ENCODE results near the gene SULT2B1.

Gene SULT2B1

GRCh38 chr19:48578891-48579290, 26.9 kb downstream of the SULT2B1 start:
- no peaks in the 10 kb centered on the region for H3K9me3 ChIP-seq (ENCODE audit: control insufficient read depth, insufficient read depth, low read length)
- no peaks in the 10 kb centered on the region for H3K4me1 ChIP-seq (ENCODE audit: control insufficient read depth, insufficient read depth, low read length)
- no peaks in the 10 kb centered on the region for H3K36me3 ChIP-seq (ENCODE audit: control insufficient read depth, insufficient read depth, low read length)
- no peak overlapping the region for H3K27ac ChIP-seq (ENCODE audit: low read length)
- WGBS (ENCODE audit: insufficient coverage, insufficient read length) = no CpG with 5 or more reads among the region's 3 CpGs
- no peaks in the 10 kb centered on the region for H3K27me3 ChIP-seq (ENCODE audit: control insufficient read depth, insufficient read depth, low read length)
- no peak overlapping the region for H3K4me3 ChIP-seq (ENCODE audit: low read length)
- no peak for DNase-seq (ENCODE audit: low read depth, low spot score)

GRCh38 chr19:48582168-48582567, 30.2 kb downstream of the SULT2B1 start:
- Histone ChIP-seq H3K4me1 (ENCODE audit: control insufficient read depth, insufficient read depth, low read length) (no peaks in the 10 kb centered on the region), H3K27ac (ENCODE audit: low read length) (no peak overlapping the region), H3K9me3 (ENCODE audit: control insufficient read depth, insufficient read depth, low read length) (no peaks in the 10 kb centered on the region), H3K27me3 (ENCODE audit: control insufficient read depth, insufficient read depth, low read length) (no peaks in the 10 kb centered on the region), H3K36me3 (ENCODE audit: control insufficient read depth, insufficient read depth, low read length) (no peaks in the 10 kb centered on the region), H3K4me3 (ENCODE audit: low read length) (no peak overlapping the region)
- no CpG with 5 or more reads among the region's 2 CpGs for WGBS (ENCODE audit: insufficient coverage, insufficient read length)
- no peak for DNase-seq (ENCODE audit: low read depth, low spot score)

GRCh38 chr19:48587387-48587786, 35.4 kb downstream of the SULT2B1 start:
- H3K4me3 ChIP-seq (ENCODE audit: low read length) = no peak overlapping the region
- no peaks in the 10 kb centered on the region for H3K4me1 ChIP-seq (ENCODE audit: control insufficient read depth, insufficient read depth, low read length)
- no peaks in the 10 kb centered on the region for H3K9me3 ChIP-seq (ENCODE audit: control insufficient read depth, insufficient read depth, low read length)
- H3K27me3 ChIP-seq (ENCODE audit: control insufficient read depth, insufficient read depth, low read length) = no peaks in the 10 kb centered on the region
- no CpG with 5 or more reads among the region's 3 CpGs for WGBS (ENCODE audit: insufficient coverage, insufficient read length)
- no peaks in the 10 kb centered on the region for H3K36me3 ChIP-seq (ENCODE audit: control insufficient read depth, insufficient read depth, low read length)
- H3K27ac ChIP-seq (ENCODE audit: low read length) = no peak overlapping the region
- DNase-seq (ENCODE audit: low read depth, low spot score) = no peak

- WGBS (ENCODE audit: insufficient coverage, insufficient read length) = no CpG with 5 or more reads among the region's 36 CpGs
- no peak overlapping the region for H3K27ac ChIP-seq (ENCODE audit: low read length)
- no peaks in the 10 kb centered on the region for H3K9me3 ChIP-seq (ENCODE audit: control insufficient read depth, insufficient read depth, low read length)
- no peaks in the 10 kb centered on the region for H3K27me3 ChIP-seq (ENCODE audit: control insufficient read depth, insufficient read depth, low read length)
- DNase-seq (ENCODE audit: low read depth, low spot score) = peak; percentile 81
- no peaks in the 10 kb centered on the region for H3K36me3 ChIP-seq (ENCODE audit: control insufficient read depth, insufficient read depth, low read length)
- no peaks in the 10 kb centered on the region for H3K4me1 ChIP-seq (ENCODE audit: control insufficient read depth, insufficient read depth, low read length)
- H3K4me3 ChIP-seq (ENCODE audit: low read length) = peak overlapping the region; percentile 20; the same call in 1 of the 2 replicates
Measured at GRCh38 chr19:48588670-48589401, 36.9 kb downstream of the SULT2B1 start.

- Histone ChIP-seq H3K9me3 (ENCODE audit: control insufficient read depth, insufficient read depth, low read length) (no peaks in the 10 kb centered on the region), H3K36me3 (ENCODE audit: control insufficient read depth, insufficient read depth, low read length) (no peaks in the 10 kb centered on the region), H3K4me1 (ENCODE audit: control insufficient read depth, insufficient read depth, low read length) (no peaks in the 10 kb centered on the region), H3K27ac (ENCODE audit: low read length) (no peak overlapping the region), H3K4me3 (ENCODE audit: low read length) (no peak overlapping the region), H3K27me3 (ENCODE audit: control insufficient read depth, insufficient read depth, low read length) (no peaks in the 10 kb centered on the region)
- DNase-seq (ENCODE audit: low read depth, low spot score) = no peak
- no CpG with 5 or more reads among the region's 5 CpGs for WGBS (ENCODE audit: insufficient coverage, insufficient read length)
Measured at GRCh38 chr19:48591021-48591420, 39.0 kb downstream of the SULT2B1 start.

- WGBS (ENCODE audit: insufficient coverage, insufficient read length) = no CpG with 5 or more reads among the region's 9 CpGs
- no peaks in the 10 kb centered on the region for H3K36me3 ChIP-seq (ENCODE audit: control insufficient read depth, insufficient read depth, low read length)
- no peaks in the 10 kb centered on the region for H3K9me3 ChIP-seq (ENCODE audit: control insufficient read depth, insufficient read depth, low read length)
- H3K4me1 ChIP-seq (ENCODE audit: control insufficient read depth, insufficient read depth, low read length) = no peaks in the 10 kb centered on the region
- H3K27ac ChIP-seq (ENCODE audit: low read length) = no peak overlapping the region
- no peak overlapping the region for H3K4me3 ChIP-seq (ENCODE audit: low read length)
- DNase-seq (ENCODE audit: low read depth, low spot score) = no peak
- H3K27me3 ChIP-seq (ENCODE audit: control insufficient read depth, insufficient read depth, low read length) = no peaks in the 10 kb centered on the region
Measured at GRCh38 chr19:48595171-48595570, 43.2 kb downstream of the SULT2B1 start.

- H3K9me3 ChIP-seq (ENCODE audit: control insufficient read depth, insufficient read depth, low read length) = no peaks in the 10 kb centered on the region
- H3K27me3 ChIP-seq (ENCODE audit: control insufficient read depth, insufficient read depth, low read length) = no peaks in the 10 kb centered on the region
- H3K4me3 ChIP-seq (ENCODE audit: low read length) = no peak overlapping the region
- DNase-seq (ENCODE audit: low read depth, low spot score) = no peak
- no peak overlapping the region for H3K27ac ChIP-seq (ENCODE audit: low read length)
- H3K36me3 ChIP-seq (ENCODE audit: control insufficient read depth, insufficient read depth, low read length) = no peaks in the 10 kb centered on the region
- WGBS (ENCODE audit: insufficient coverage, insufficient read length) = no CpG with 5 or more reads among the region's 6 CpGs
- no peaks in the 10 kb centered on the region for H3K4me1 ChIP-seq (ENCODE audit: control insufficient read depth, insufficient read depth, low read length)
Measured at GRCh38 chr19:48595833-48596232, 43.9 kb downstream of the SULT2B1 start.

- WGBS (ENCODE audit: insufficient coverage, insufficient read length) = no CpG with 5 or more reads among the region's 4 CpGs
- H3K4me3 ChIP-seq (ENCODE audit: low read length) = no peak overlapping the region
- DNase-seq (ENCODE audit: low read depth, low spot score) = no peak
- no peaks in the 10 kb centered on the region for H3K36me3 ChIP-seq (ENCODE audit: control insufficient read depth, insufficient read depth, low read length)
- no peaks in the 10 kb centered on the region for H3K9me3 ChIP-seq (ENCODE audit: control insufficient read depth, insufficient read depth, low read length)
- no peaks in the 10 kb centered on the region for H3K27me3 ChIP-seq (ENCODE audit: control insufficient read depth, insufficient read depth, low read length)
- H3K27ac ChIP-seq (ENCODE audit: low read length) = no peak overlapping the region
- H3K4me1 ChIP-seq (ENCODE audit: control insufficient read depth, insufficient read depth, low read length) = no peaks in the 10 kb centered on the region
Measured at GRCh38 chr19:48596237-48596636, 44.3 kb downstream of the SULT2B1 start.

- no peak for DNase-seq (ENCODE audit: low read depth, low spot score)
- no CpG with 5 or more reads among the region's 39 CpGs for WGBS (ENCODE audit: insufficient coverage, insufficient read length)
- H3K36me3 ChIP-seq (ENCODE audit: control insufficient read depth, insufficient read depth, low read length) = no peaks in the 10 kb centered on the region
- H3K4me1 ChIP-seq (ENCODE audit: control insufficient read depth, insufficient read depth, low read length) = no peaks in the 10 kb centered on the region
- no peaks in the 10 kb centered on the region for H3K9me3 ChIP-seq (ENCODE audit: control insufficient read depth, insufficient read depth, low read length)
- H3K27ac ChIP-seq (ENCODE audit: low read length) = no peak overlapping the region
- no peaks in the 10 kb centered on the region for H3K27me3 ChIP-seq (ENCODE audit: control insufficient read depth, insufficient read depth, low read length)
- no peak overlapping the region for H3K4me3 ChIP-seq (ENCODE audit: low read length)
Measured at GRCh38 chr19:48596679-48597465, 44.9 kb downstream of the SULT2B1 start.

GRCh38 chr19:48598996-48599700, 47.2 kb downstream of the SULT2B1 start:
- WGBS (ENCODE audit: insufficient coverage, insufficient read length) = no CpG with 5 or more reads among the region's 30 CpGs
- no peak overlapping the region for H3K27ac ChIP-seq (ENCODE audit: low read length)
- no peaks in the 10 kb centered on the region for H3K9me3 ChIP-seq (ENCODE audit: control insufficient read depth, insufficient read depth, low read length)
- no peaks in the 10 kb centered on the region for H3K4me1 ChIP-seq (ENCODE audit: control insufficient read depth, insufficient read depth, low read length)
- H3K4me3 ChIP-seq (ENCODE audit: low read length) = no peak overlapping the region
- no peaks in the 10 kb centered on the region for H3K36me3 ChIP-seq (ENCODE audit: control insufficient read depth, insufficient read depth, low read length)
- no peak for DNase-seq (ENCODE audit: low read depth, low spot score)
- H3K27me3 ChIP-seq (ENCODE audit: control insufficient read depth, insufficient read depth, low read length) = no peaks in the 10 kb centered on the region

Data from iPS DF 6.9 (cell line).